SK-N-SH treated with all-trans-retinoic acid at 6 μM for 48 hours (cell line): ENCODE results near the gene GTPBP3.

Experiments
- ATAC-seq: fragments of 200-7000 bp; cut with Tn5 transposase; 3 replicates; pipeline ENCODE4 v1.9.1; 2020; ENCODE audit warnings: mild to moderate bottlenecking, moderate library complexity
- ARNTL ChIP-seq: fragments of 450-650 bp; formaldehyde crosslinking; IDR thresholded peaks from 2 replicates; pipeline ENCODE4 v1.5.0; 2020; ENCODE audit warnings: low read depth, mild to moderate bottlenecking, moderate library complexity, borderline replicate concordance
- BACH2 ChIP-seq: fragments of 250-450 bp; sonication (Bioruptor Pico); IDR thresholded peaks from 2 replicates; pipeline ENCODE4 v1.9.0; 2021; ENCODE audit warnings: mild to moderate bottlenecking, borderline replicate concordance
- CREB5 ChIP-seq: fragments of 250-450 bp; sonication (Bioruptor Pico); IDR thresholded peaks from 2 replicates; pipeline ENCODE4 v1.5.1; 2020; ENCODE audit warnings: low read depth, mild to moderate bottlenecking, moderate library complexity
- CSDC2 ChIP-seq: fragments of 250-450 bp; sonication (Bioruptor Pico); IDR thresholded peaks from 2 replicates; pipeline ENCODE4 v1.5.0; 2020; ENCODE audit warnings: mild to moderate bottlenecking, moderate library complexity
- CSRNP3 ChIP-seq: fragments of 250-450 bp; sonication (Bioruptor Pico); IDR thresholded peaks from 2 replicates; pipeline ENCODE4 v1.5.1; 2021; ENCODE audit warnings: mild to moderate bottlenecking, moderate library complexity
- ESRRG ChIP-seq: fragments of 250-450 bp; sonication (Bioruptor Pico); IDR thresholded peaks from 2 replicates; pipeline ENCODE4 v1.6.1; 2021; ENCODE audit warnings: mild to moderate bottlenecking
- GLIS3 ChIP-seq: fragments of 250-450 bp; sonication (Bioruptor Pico); IDR thresholded peaks from 2 replicates; pipeline ENCODE4 v1.5.0; 2020; ENCODE audit warnings: mild to moderate bottlenecking, moderate library complexity
- ISL1 ChIP-seq: fragments of 250-450 bp; sonication (Bioruptor Pico); IDR thresholded peaks from 2 replicates; pipeline ENCODE4 v2.1.2; 2022; ENCODE audit warnings: mild to moderate bottlenecking, moderate library complexity
- OSR1 ChIP-seq: fragments of 250-450 bp; sonication (Bioruptor Pico); IDR thresholded peaks from 2 replicates; pipeline ENCODE4 v1.8.0; 2022; ENCODE audit warnings: moderate library complexity, mild to moderate bottlenecking, inconsistent platforms
- PATZ1 ChIP-seq: fragments of 250-450 bp; sonication (Bioruptor Pico); IDR thresholded peaks from 2 replicates; pipeline ENCODE4 v1.8.0; 2020; ENCODE audit warnings: mild to moderate bottlenecking, moderate library complexity, borderline replicate concordance
- PPARA ChIP-seq: fragments of 250-450 bp; sonication (Bioruptor Pico); IDR thresholded peaks from 2 replicates; pipeline ENCODE4 v1.5.0; 2020; ENCODE audit warnings: mild to moderate bottlenecking, borderline replicate concordance
- RARB ChIP-seq: fragments of 250-450 bp; sonication (Bioruptor Pico); IDR thresholded peaks from 2 replicates; pipeline ENCODE4 v1.8.0; 2021; ENCODE audit warnings: mild to moderate bottlenecking, moderate library complexity
- TCF4 ChIP-seq: fragments of 250-450 bp; sonication (Bioruptor Pico); IDR thresholded peaks from 2 replicates; pipeline ENCODE4 v1.8.0; 2021; ENCODE audit warnings: mild to moderate bottlenecking, moderate library complexity, borderline replicate concordance
- TOX ChIP-seq: fragments of 250-450 bp; sonication (Bioruptor Pico); IDR thresholded peaks from 2 replicates; pipeline ENCODE4 v1.8.0; 2021; ENCODE audit warnings: mild to moderate bottlenecking, moderate library complexity, borderline replicate concordance
- TSHZ2 ChIP-seq: fragments of 250-450 bp; sonication (Bioruptor Pico); IDR thresholded peaks from 2 replicates; pipeline ENCODE4 v1.5.0; 2020; ENCODE audit warnings: mild to moderate bottlenecking, moderate library complexity
- ZC3H10 ChIP-seq: fragments of 250-450 bp; sonication (Bioruptor Pico); IDR thresholded peaks from 2 replicates; pipeline ENCODE4 v1.5.1; 2021; ENCODE audit warnings: mild to moderate bottlenecking, moderate library complexity
- ZFP3 ChIP-seq: fragments of 250-450 bp; sonication (Bioruptor Pico); IDR thresholded peaks from 2 replicates; pipeline ENCODE4 v1.5.0; 2020; ENCODE audit warnings: mild to moderate bottlenecking, moderate library complexity
- ZFP30 ChIP-seq: fragments of 450-650 bp; formaldehyde crosslinking; IDR thresholded peaks from 2 replicates; pipeline ENCODE4 v1.5.0; 2022; ENCODE audit warnings: mild to moderate bottlenecking, moderate library complexity
- ZNF565 ChIP-seq: fragments of 450-650 bp; formaldehyde crosslinking; conservative IDR thresholded peaks from 2 replicates; pipeline ENCODE4 v1.5.0; 2020; ENCODE audit warnings: low read depth, mild to moderate bottlenecking, moderate library complexity
- ZNF70 ChIP-seq: fragments of 450-650 bp; formaldehyde crosslinking; IDR thresholded peaks from 2 replicates; pipeline ENCODE4 v1.5.0; 2020; ENCODE audit warnings: mild to moderate bottlenecking, moderate library complexity
- ZNF8 ChIP-seq: fragments of 450-650 bp; formaldehyde crosslinking; IDR thresholded peaks from 2 replicates; pipeline ENCODE4 v1.5.0; 2020; ENCODE audit warnings: mild to moderate bottlenecking, moderate library complexity

The GTPBP3 gene

GRCh38 chr19:17302391-17303166 is 34.8 kb upstream of the GTPBP3 start:
- TF ChIP-seq RARB (CRISPR knock-in tag) = no peak
- TF ChIP-seq ZNF8 (CRISPR knock-in tag) = no peak
- no peak for TF ChIP-seq ARNTL
- TF ChIP-seq OSR1 (CRISPR knock-in tag) = no peak
- no peak for TF ChIP-seq BACH2 (CRISPR knock-in tag)
- TF ChIP-seq TOX (CRISPR knock-in tag) = no peak
- TF ChIP-seq PPARA (CRISPR knock-in tag) = no peak
- no peak for TF ChIP-seq CSDC2 (CRISPR knock-in tag)
- no peak for TF ChIP-seq ZC3H10 (CRISPR knock-in tag)
- no peak for TF ChIP-seq TSHZ2 (CRISPR knock-in tag)
- TF ChIP-seq ZFP30 = no peak
- TF ChIP-seq ZNF565 (CRISPR knock-in tag) = no peak
- TF ChIP-seq PATZ1 (CRISPR knock-in tag) = no peak
- TF ChIP-seq ZNF70 (CRISPR knock-in tag) = no peak
- no peak for TF ChIP-seq ZFP3 (CRISPR knock-in tag)
- no peak for TF ChIP-seq TCF4
- TF ChIP-seq CREB5 (CRISPR knock-in tag) = no peak
- TF ChIP-seq CSRNP3 = no peak
- TF ChIP-seq GLIS3 (CRISPR knock-in tag) = no peak
- no peak for ATAC-seq

- peak; percentile 86 for ATAC-seq
- no peak for TF ChIP-seq ZFP30
- peak; percentile 99 for TF ChIP-seq ZFP3 (CRISPR knock-in tag)
- TF ChIP-seq ZNF70 (CRISPR knock-in tag) = 0 out of 2 replicates have a peak, but pooled peaks have one; percentile 26
- no peak for TF ChIP-seq CREB5 (CRISPR knock-in tag)
- TF ChIP-seq, all 23 proteins: peak for 2
Observed at GRCh38 chr19:17303167-17303939, 34.0 kb upstream of the GTPBP3 start, which contains the start of gene ABHD8. ABHD8 (minus strand) TSS chr19:17303425; CDS start chr19:17301616, 1,809 bp downstream.

GRCh38 chr19:17303940-17304267 is 33.4 kb upstream of the GTPBP3 start:
- no peak for ATAC-seq
- no peak for TF ChIP-seq OSR1 (CRISPR knock-in tag)
- no peak for TF ChIP-seq GLIS3 (CRISPR knock-in tag)
- no peak for TF ChIP-seq PATZ1 (CRISPR knock-in tag)
- no peak for TF ChIP-seq CSRNP3
- no peak for TF ChIP-seq ZNF8 (CRISPR knock-in tag)
- TF ChIP-seq ZNF70 (CRISPR knock-in tag) = no peak
- TF ChIP-seq ESRRG = no peak
- no peak for TF ChIP-seq ISL1
- no peak for TF ChIP-seq BACH2 (CRISPR knock-in tag)
- no peak for TF ChIP-seq RARB (CRISPR knock-in tag)
- TF ChIP-seq CREB5 (CRISPR knock-in tag) = no peak
